ENCODE data around the gene TEPSIN.

GRCh38 chr17:81218459-81218858 is 20.4 kb downstream of the TEPSIN start:
- TF ChIP-seq MAX (IDR thresholded peaks at IDR 0.05; ENCODE audit: insufficient read depth, insufficient read length) (no peak), CTCF (IDR thresholded peaks at IDR 0.05; ENCODE audit: extremely low read depth in 1 of 2, insufficient read depth in 1 of 2, low read depth in 1 of 2, low read length in 2 of 2) (no peak), POLR2AphosphoS5 (IDR thresholded peaks at IDR 0.05; ENCODE audit: insufficient read depth, low read depth, low read length) (no peak), POLR2A (IDR thresholded peaks at IDR 0.05; ENCODE audit: low read depth, low read length) (no peak), EZH2 (IDR thresholded peaks at IDR 0.05; ENCODE audit: borderline replicate concordance, low read depth, low read length, severe bottlenecking) (no peak), MYC (IDR thresholded peaks at IDR 0.05; ENCODE audit: low read depth, low read length) (no peak), JUN (IDR thresholded peaks at IDR 0.05; ENCODE audit: borderline replicate concordance, insufficient read depth, insufficient read length, low read depth) (no peak), GATA2 (IDR thresholded peaks at IDR 0.05; ENCODE audit: insufficient read depth, insufficient read length, low read depth, low read length) (no peak), FOS (IDR thresholded peaks at IDR 0.05; ENCODE audit: borderline replicate concordance, insufficient read depth, low read length) (no peak)

All from endothelial cell of umbilical vein (primary cell).